GM21526 (cell line): Measurements from ENCODE around the gene CRYL1.

Source experiments
- ATAC-seq: cut with Tn5 transposase; IDR thresholded peaks from one replicate; pipeline ENCODE4 v1.9.1; 2021; ENCODE audit warnings: moderate library complexity; ENCODE audit not compliant: unreplicated experiment, low FRiP score

Gene CRYL1

DNA sequence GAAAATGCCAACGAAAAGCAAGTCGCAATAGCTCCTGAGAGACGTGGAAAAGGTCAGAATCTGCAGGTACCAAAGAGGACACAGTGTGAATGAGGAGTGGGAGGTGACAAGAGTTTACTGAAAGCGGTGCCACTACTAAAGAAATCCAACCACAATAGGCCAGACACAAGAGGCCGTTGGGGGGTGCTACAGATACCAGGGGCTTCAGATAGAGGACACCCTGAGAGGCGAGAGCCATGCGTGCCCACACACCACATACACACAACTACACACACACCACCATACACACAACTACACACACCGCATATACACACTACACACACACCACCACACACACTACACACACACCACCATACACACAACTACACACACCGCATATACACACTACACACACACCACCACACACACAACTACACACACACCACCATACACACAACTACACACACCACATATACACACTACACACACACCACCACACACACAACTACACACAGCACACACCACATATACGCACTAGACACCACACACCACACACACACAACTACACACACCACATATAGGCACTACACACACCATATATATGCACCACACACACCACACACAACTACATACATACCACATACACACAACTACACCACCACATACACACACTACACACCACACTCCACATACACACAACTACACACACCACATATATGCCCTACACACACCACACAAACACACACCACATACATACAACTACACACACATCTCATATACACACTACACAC lies 28.5 kb downstream of the CRYL1 start:
- no peak for ATAC-seq

DNA sequence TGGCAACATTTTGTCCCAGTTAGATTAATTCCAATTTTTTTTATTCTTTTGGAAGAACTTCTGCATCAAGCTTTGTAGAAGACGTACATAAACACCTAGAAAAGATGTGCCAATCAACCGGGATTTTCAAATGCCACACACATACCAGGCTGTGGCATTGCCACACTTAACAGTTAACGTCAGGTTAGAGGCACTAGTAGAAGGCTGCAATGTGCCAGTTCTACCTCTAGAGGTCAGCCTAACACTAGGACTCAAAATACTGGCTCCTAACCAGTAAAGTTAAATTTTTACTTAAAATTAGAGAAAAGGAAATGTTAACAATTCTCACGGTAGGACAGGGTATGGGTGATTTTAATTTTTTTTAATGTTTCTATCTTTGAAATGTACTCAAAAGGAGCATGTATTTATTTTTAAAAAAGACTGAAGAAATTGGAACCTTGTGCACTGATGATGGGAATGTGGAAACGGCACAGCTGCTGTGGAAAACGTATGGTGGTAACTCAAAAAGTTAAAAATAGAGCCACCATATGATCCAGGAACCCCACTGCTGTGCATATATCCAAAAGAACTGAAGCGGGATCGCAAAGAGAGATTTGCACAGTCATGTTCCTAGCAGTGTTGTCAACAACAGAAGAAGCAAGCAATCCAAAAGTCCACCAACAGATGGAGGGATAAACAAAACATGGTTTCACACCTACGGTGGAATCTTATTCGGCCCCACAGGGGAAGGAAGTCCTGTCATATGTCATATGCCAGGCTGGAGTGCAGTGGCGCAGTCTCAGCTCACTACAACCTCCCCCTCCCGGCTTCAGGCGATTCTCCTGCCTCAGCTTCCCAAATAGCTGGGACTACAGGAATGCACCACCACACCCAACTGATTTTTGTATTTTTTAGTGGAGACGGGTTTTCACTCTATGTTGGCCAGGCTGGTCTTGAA lies 30.3 kb downstream of the CRYL1 start:
- no peak for ATAC-seq

DNA sequence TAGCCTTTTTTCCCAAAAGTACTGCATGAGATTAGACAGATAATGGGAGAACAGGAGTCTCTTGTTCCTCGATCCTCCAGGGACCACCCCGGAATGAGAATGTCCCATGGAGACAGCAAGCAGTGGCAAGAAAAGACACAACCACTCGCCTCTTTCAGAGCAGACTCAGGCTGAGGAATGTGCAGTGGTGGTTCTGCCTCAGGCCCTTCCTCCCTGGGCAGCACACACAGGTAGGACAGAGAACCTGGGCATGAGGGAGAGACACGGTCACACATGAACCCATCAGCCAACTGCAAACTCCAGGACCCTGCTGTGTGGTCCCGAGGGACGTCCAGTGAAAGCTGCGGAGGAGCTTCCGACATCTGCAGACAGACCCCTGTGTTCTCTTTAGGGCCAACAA lies 31.0 kb downstream of the CRYL1 start:
- ATAC-seq = no peak

DNA sequence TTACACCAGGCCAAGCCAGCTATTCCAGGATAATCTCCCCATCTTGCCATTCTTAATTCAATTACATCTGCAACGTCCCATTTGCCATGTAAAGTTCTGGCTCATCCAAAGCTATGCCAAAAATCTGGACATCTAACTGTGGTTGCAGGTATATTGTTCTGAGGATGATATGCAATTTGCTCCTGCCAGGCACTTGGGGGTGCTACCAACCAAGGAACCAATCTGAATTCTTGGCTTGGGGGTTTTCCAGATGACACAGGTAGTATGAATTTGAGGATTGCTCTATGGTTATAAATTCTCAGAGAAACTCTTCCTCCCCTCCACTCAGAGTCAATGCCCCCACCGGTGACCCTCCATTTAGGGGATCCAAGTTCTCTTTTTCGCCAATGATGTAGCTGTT lies 33.0 kb downstream of the CRYL1 start:
- ATAC-seq = no peak

DNA sequence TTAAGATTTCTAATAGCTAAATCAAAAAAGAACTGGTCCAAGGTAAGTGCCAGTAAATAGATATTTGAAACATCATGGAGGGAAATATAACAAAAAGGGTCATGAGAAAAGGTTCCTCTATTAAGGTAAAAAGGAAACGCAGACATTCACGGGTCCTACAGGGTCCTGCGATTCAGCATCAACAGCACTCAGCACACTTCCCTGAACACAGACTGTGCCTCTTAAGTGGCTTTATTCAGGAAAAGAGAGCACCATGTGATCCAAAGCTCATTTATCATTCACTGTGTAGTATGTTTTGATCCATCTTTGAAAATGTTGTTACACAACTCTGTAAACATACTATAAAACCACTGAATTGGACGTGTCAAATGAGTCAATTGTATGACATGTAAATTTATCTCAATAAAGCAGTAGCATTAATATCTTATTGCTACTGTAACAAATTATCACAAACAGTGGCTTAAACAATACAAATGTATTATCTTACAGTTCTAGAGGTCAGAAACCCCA lies 33.7 kb downstream of the CRYL1 start:
- no peak for ATAC-seq

DNA sequence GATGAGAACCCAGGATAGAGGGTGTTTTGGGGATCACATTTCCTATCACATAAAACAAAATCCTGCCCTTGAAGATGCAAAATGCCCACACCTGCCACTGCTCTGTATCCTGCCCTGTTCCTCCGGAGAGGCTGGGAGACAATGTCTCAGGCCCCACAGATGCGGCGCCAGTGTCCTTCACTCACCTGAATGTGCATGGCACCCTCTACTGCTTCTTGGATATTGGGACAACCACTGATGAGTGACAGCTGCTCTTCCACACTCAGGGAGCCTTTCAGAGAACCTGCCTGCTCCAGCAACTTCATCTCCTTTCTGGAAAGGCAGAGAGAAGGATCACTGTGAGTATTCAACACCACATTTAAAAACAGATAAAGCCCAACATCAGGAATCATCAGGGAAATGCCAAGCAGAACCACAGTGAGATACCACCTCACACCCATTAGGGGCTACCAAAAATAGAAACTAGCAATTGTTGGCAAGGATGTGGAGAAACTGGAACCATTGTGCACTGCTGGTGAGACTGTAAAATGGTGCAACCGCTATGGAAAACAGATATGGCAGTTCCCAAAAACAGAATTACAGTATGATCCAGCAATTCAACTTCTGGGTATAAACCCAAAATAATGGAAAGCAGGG lies 36.4 kb downstream of the CRYL1 start:
- ATAC-seq = no peak

DNA sequence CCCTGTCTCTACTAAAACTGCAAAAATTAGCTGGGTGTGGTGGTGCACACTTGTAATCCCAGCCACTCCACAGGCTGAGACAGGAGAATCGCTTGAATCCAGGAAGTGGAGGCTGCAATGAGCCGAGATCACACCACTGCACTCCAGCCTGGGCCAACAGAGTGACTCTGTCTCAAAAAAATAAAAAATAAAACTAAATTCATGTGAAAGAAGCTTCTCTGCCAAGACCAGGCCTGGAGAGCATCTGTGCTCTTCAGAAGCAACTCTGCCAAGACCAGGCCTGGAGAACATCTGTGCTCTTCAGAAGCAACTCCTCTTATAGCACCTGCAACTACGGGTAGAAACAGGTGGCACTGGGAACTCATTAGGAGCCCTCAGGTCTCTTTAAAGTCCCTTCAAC lies 37.7 kb downstream of the CRYL1 start:
- ATAC-seq = no peak

DNA sequence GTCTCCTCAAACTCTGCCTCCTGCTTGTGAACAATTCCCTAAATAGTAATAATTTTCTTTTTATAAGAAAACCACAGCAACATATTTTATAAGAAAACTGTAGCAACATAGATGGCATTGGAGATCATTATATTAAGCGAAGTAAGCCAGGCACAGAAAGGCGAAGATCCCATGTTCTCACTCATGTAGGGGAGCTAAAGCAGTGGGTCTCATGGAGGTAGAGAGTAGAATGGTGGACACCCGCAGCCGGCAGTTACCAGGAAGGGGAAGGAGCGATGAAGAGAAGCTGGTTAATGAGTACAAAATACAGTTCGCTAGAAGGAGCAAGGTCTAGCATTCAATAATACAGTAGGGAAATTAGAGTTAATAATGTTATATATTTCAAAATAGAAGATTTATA lies 42.9 kb downstream of the CRYL1 start:
- no peak for ATAC-seq

DNA sequence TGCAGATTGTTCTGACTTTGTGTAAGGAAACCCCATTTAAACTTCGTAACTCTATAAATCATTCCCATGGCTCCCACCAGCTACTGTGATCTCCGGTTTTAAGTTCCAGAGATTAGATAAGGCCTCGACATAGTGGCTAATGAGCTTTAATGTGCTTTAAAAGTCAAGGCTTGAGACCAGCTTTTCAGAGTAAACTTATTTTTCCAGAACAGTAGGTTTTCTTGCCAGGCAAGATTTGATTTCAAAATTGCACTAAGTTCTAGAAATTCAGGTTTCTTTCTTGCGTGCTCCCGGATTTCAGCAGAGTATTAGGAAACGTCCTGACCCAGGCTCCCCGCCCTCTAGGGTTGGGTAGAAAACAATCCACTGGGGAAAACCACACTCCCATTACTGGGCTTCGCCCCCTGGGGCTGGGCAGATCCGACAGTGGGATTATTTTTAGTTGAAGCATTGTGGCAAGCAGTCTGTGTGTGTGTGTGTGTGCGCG lies 43.3 kb downstream of the CRYL1 start:
- no peak for ATAC-seq

DNA sequence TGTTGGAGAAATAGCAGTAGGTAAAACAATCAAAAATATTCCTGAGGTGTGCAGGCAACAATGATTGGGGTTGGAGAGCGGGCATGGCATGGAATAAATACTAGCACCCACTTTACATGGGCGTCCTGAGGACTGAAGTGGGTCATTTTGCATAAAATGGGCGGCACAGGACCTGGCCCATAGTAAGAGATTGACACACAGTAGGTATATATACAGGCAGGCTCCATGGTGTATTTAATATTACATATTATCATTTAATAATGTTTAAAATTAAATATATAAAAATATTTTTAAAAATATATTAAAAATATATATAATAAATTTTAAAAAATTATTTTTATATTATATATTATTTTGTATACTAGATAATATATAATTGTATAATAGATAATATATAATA lies 48.3 kb downstream of the CRYL1 start:
- no peak for ATAC-seq

DNA sequence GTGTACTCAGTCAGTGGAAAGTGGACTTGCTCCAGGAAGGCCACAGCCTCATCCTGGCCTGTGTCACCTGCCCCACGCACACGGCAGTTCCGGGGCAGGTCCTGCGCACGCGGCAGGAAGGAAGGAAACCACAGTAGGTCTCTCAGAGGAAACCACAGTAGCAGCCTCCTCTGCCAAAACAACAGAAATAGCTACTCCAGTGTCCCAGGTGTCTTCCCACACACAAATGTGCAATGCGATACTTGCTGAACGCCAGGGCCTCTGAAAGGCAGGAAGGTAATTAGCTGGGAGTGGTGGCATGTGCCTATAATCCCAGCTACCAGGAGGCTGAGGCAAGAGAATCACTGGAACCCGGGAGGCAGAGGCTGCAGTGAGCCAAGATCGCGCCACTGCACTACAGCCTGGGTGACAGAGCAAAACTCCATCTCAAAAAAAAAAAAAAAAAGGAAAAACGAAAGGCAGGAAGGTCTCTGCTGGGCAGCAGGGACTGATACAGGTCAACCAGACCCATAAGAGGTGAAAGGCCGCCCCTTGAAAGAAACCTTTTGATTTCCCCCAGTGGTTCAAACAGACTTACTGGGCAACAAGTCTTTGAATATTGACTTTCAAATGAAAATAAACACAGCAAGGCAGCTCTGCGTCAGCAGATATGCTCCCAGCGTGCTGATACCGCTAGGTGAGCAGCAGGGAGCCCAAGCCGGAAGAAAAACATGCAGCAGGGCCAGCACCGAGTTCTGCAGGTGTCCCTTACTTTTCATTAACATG lies 49.5 kb downstream of the CRYL1 start:
- ATAC-seq = peak; percentile 96

DNA sequence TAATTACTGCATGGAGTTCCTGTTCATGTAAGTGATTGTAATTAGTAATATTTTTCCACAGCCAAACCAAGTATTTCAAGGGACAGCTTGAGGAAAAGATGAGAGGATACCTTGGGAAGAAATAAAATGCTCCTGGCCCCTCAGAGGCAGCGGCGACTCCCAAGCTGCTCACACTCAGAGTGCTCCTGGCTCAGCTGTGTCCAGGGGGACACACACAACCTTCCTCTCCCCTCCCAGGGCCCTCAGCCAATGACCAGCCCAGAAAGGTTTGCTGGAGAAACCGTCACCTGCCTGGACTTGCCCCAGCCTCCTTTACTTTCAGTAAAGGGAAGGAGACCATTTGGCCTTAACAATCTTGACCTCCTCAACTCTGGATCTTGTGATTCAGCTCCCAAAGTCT lies 51.1 kb downstream of the CRYL1 start:
- no peak for ATAC-seq

DNA sequence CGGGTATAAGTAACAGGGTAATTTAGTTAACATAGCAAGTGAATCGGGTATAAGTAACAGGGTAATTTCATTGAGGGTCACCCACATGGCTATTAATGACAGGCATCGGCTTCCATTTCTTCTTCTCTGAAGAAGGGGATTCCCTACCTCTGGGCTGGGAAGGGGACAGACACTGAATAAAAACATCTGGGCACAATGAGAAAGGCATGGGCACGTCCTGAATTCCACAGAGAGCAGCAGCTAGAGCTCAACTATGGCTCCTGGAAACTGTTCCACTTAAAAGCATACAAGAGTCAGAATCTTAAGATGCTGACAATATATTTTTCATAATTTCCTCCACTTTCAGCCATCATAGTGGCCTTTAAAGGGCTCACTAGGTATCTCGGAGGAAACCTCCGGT lies 51.8 kb downstream of the CRYL1 start:
- ATAC-seq = no peak

DNA sequence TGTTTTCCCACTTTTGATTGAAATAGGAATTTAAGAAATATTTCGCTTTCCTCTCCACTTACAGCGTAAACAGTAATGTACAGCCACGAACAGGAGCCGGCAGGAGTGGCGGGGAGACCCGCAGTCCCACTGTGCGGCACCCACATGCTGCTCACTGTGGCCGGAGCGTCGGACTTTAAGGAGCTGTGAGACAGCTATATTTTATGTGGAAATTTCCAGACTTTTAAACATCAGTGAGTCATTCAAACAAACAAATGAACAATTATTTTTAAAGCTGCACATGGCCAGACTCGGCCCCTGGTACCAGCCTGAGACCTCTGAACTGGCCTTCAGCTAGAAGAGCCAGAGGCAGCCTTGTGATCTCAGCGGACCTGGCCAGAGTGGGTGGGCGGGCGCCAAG lies 52.5 kb downstream of the CRYL1 start:
- ATAC-seq = no peak

DNA sequence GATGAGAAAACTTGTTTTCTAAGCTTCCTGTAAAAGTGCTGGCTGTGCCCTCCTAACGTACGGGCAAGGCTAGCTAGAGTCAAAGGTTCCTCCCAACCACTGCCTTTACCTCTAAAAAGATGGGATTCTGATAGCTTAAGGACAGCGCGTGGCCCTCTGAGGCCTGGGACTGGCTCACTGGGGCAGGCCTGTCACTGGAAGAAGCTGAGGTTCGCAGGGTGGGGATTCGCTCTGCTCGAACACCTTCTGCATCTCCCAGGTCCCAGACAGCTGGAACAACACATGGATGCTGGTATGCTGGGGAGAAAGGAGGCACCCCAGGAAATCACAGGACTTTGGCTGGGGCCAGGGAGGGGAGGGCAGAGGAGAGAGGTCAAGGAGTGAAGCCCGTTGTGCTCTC lies 53.1 kb downstream of the CRYL1 start:
- no peak for ATAC-seq

DNA sequence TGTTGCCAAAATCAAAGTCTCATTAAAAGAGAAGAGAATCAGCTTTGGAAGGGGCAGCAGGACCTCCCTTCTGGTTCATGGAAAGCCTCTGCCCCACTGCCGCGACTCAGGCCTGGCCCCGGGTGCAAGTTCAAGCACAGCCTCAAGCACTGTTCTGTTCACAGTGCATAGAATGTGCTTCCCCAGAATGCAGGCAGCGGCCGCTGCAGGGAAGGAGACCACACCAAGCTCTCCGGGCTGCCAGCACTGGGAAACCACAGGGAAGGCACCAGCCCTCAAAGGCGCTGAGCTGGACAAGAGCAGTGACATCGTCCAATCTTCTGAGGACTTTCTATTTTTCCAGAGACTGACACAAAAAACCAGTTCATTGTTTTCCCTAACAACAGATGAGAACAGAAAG lies 55.5 kb downstream of the CRYL1 start:
- ATAC-seq = no peak

DNA sequence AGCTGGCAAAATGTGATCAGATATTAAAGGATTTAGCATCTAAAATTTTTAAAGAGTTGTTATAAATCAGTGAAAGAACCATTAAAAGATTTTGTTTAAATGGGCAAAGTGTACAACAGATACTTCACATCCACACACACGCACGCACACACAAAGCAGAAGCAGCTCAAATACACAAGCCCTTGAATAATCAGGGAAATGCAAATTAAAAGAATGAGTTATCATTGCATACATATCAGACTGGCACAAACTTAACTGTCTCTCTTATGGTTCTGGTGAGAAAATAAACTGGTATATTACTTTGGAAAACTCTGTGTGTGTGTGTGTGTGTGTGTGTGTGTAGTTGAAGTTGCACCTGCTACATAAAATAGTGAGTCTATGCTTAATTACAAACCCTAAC lies 59.3 kb downstream of the CRYL1 start:
- ATAC-seq = no peak

DNA sequence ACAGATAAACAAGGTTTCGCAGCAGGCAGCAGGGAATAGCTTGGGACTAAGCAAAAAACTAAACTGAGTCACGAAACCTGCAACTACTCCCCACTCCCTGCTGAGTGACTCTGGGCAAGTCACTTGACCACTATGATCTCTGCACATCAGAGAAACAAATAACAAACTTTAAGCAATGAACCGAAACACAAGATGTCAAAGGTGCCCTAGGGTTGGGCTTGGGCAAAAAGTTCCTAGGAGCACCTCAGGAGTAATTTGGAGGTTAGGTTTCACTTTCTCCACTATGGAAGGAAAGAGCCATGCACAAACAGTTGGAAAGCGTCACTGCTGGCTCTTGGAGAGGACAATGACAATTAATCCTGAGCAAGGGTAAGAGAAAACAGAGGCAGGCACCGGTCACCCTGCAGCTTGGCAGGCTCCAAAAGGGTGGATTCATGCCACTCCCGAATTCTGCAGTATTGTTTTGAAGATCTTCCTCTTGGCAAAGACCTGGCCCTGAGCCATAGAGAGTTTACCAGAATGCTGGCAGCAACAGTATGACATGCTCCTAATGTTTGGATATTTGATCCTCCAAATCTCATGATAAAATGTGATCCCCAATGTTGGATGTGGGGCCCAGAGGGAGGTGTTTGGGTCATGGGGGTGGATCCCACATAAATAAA lies 60.3 kb downstream of the CRYL1 start:
- ATAC-seq = no peak

DNA sequence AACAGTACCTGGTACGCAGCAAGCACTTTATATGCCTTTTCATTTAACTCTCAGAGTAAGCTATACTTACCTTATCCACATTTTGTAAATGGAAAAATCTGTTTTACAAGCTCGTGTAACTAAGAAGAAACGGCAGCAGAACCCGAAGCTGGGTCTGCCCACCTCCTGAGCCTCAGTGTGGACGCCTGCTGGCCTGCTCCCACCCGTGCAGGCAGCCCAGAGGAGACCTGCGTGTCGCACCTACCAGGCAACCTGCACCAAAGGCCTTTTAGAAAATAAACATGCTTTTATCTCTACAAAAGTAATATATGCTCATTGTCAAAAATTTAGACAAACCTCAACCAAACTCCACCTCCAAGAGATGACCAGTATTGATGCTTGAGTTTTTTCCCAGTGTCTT lies 62.7 kb downstream of the CRYL1 start:
- no peak for ATAC-seq

DNA sequence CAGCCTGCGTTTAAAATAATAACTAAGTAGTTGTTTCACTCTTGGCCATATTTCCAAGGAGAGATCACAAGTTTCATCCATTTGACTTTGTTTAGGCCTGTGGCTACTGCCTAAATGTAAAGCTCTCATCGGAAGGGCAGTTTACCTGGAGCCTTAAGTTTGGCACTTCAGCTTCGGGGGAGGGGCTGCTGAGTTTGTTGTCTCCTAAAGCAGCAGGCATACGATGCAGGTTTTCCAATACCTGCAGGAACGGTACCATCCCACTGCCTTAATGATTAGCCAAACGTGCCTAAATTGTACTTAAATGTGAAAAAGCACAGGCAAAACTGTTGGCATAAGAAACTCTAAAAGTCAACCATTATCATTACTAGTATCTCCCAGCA lies 63.1 kb downstream of the CRYL1 start:
- no peak for ATAC-seq
